Omental fat pad (tissue), 4 donors: Measurements from ENCODE around the gene RAB3B. TPM values are rescaled to one million over a fixed set of nuclear protein-coding genes. Genes with fewer than 3 reads are reported as not detected.

Experiments
- ATAC-seq: fragments of 150-250 bp; one replicate; pipeline ENCODE4 v1.9.1; 2016; ENCODE audit warnings: mild to moderate bottlenecking, moderate library complexity; ENCODE audit not compliant: low FRiP score
- DNase-seq: peaks from one replicate; pipeline ENCODE4 v3.0.0-alpha.2; 2019; ENCODE audit warnings: low spot score
- small RNA-seq: library from RNA; depleted of rRNA; stranded (forward); fragments of <200 nt; gene quantifications from one replicate; pipeline ENCODE3, GENCODE V24; 2016
- total RNA-seq, 4 donors: library from RNA; depleted of rRNA; stranded (reverse); fragments of >200 nt; gene quantifications; one replicate each; pipeline ENCODE4 v1.1.0, GENCODE V29; 2016
- TF ChIP-seq, protein P1 (sequence below), 3 donors: fragments of 450-650 bp; IDR thresholded peaks; one replicate each; pipeline ENCODE4 v1.5.1; 2016 to 2017; ENCODE audit warnings: antibody characterized with exemption in 3 of 3, mild to moderate bottlenecking in 3 of 3, moderate library complexity in 2 of 3

Gene RAB3B
- total RNA-seq, 4 donors from 2014 or later, result under 0.01 to 0.12 (median under 0.01) TPM; not detected in 1

DNA sequence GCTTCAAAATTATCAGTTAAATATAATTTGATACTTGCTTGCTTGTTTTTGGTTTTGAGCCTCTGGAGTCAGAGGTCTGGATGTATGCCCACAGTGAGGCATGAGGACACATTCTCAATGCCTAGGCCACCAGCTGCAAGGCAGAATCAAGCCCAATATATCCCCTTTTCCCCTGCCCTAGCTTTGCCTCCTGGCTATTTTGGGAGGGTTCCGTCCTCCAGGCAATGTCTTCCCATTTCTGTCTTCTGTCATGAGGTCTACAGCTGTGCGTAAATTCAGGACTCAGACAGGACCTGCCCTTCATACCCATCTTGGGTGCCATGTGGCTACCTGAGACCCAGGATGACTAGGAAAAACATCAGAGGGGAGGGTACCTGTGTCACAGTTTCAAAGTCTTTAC is 131.2 kb downstream of the RAB3B start:
- ATAC-seq, result no peak
- TF ChIP-seq, protein P1, sequence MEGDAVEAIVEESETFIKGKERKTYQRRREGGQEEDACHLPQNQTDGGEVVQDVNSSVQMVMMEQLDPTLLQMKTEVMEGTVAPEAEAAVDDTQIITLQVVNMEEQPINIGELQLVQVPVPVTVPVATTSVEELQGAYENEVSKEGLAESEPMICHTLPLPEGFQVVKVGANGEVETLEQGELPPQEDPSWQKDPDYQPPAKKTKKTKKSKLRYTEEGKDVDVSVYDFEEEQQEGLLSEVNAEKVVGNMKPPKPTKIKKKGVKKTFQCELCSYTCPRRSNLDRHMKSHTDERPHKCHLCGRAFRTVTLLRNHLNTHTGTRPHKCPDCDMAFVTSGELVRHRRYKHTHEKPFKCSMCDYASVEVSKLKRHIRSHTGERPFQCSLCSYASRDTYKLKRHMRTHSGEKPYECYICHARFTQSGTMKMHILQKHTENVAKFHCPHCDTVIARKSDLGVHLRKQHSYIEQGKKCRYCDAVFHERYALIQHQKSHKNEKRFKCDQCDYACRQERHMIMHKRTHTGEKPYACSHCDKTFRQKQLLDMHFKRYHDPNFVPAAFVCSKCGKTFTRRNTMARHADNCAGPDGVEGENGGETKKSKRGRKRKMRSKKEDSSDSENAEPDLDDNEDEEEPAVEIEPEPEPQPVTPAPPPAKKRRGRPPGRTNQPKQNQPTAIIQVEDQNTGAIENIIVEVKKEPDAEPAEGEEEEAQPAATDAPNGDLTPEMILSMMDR (IDR thresholded peaks at IDR 0.05), result no peak
- DNase-seq, result no peak

DNA sequence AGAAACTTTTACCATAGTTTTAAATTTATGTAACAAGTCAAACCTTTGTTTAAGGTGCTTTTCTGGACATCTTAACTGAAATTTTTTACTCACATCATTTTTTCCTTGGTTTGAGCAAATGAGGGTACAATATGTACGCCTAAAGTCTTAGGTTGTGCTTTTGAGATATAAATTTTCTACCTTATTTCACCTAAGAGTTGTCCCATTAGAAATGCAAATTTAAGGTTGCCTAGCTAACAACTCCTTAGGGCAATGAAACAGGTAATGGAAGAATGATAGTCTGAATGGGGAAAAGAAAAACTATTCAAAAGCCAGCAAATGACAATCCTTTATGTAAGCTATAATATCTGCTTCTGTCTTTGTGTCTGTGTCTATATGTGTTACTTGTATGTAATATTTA is 131.6 kb downstream of the RAB3B start:
- ATAC-seq, result no peak
- TF ChIP-seq, protein P1 (IDR thresholded peaks at IDR 0.05), result no peak
- no peak for DNase-seq

Small RNA genes lying within 50 kb of the gene (small RNA-seq; reads per million reads assigned to genes)
- gene RN7SL290P (not detected), gene RNA5SP48 (0.77 reads per million)

Other genes starting within 250 kb of the RAB3B start
- gene NRDC, start 112.0 kb downstream of the RAB3B start, total RNA-seq, result 100 to 1,000 TPM in 1 of 4 donors, 10 to 100 TPM in 3; 77.0 to 103 (median 77.6) TPM
- 10 to 100 TPM in 2 of 4 donors, 1 to 10 TPM in 2; 7.6 to 23.4 (median 10.2) TPM for gene KTI12, start 43.1 kb upstream of the RAB3B start, total RNA-seq
- 10 to 100 TPM; 35.9 to 54.7 (median 43.2) TPM for gene TXNDC12, start 64.5 kb upstream of the RAB3B start, total RNA-seq
- gene BTF3L4, start 65.6 kb upstream of the RAB3B start, total RNA-seq, result 10 to 100 TPM; 43.6 to 55.9 (median 52.6) TPM
- gene ZFYVE9, start 151.4 kb upstream of the RAB3B start, total RNA-seq, result 10 to 100 TPM; 23.1 to 35.0 (median 27.7) TPM